ENCODE measurements around the gene FAM181A. TPM values are rescaled to one million over a fixed set of nuclear protein-coding genes. Genes with fewer than 3 reads are reported as not detected.

FAM181A gene
- total and polyA plus RNA-seq, 10 of the 15 experiments (the other 5 are each of a cell fraction or from before 2014, with no cell fraction given) = not detected

GRCh38 chr14:93935213-93935612, 8.1 kb downstream of the FAM181A start:
- no peak for FAIRE-seq
- in situ Hi-C loops (cut with MboI) = no loop called here
- no peak overlapping the region for H3K9ac ChIP-seq (ENCODE audit: control insufficient read depth, insufficient read depth, low read length)
- peaks cover under 1 to 3% of the 10 kb centered on the region in 2 experiments; a peak in 3 of 4 replicates for H3K36me3 ChIP-seq (ENCODE audit: control insufficient read depth in 2 of 2, insufficient read depth in 2 of 2, low read length in 1 of 2)
- ChIA-PET POLR2A (no interaction called here), RAD21 (ENCODE audit: unreplicated experiment) (interaction anchor here (1.4 to 13.9 kb wide), 4 partner anchors 35 to 201 kb away, joined by 4 to 344 read pairs (median 108); partner anchors contain the start of gene CCDC197), CTCF (interaction anchor here (0.8 to 12.1 kb wide), 12 partner anchors 24 to 245 kb away, joined by 3 to 541 read pairs (median 5); partner anchors contain the start of genes ASB2 and CCDC197), SMC1A (ENCODE audit: uncharacterized antibody, unreplicated experiment) (interaction anchor here (1.1 to 10.5 kb wide), 6 partner anchors 11 to 280 kb away, joined by 3 to 184 read pairs (median 10); partner anchors contain the start of gene CCDC197)
- H3K27me3 ChIP-seq (replicated peaks in 1 of 2; ENCODE audit: control insufficient read depth in 2 of 2, insufficient read depth in 2 of 2, low read length in 1 of 2) = no peaks in the 10 kb centered on the region
- H3K4me3 ChIP-seq = no peak overlapping the region
- intact Hi-C loops (cut with micrococcal nuclease; ENCODE audit: unreplicated experiment) = no loop called here
- no peak overlapping the region for H2AFZ ChIP-seq (ENCODE audit: control insufficient read depth, low read depth, low read length)
- no peaks in the 10 kb centered on the region for H4K20me1 ChIP-seq (ENCODE audit: control insufficient read depth, insufficient read depth)
- TF ChIP-seq ZNF217 (IDR thresholded peaks at IDR 0.05) (no peak), ZNF24 (IDR thresholded peaks at IDR 0.05) (peak; percentile 84)
- no peaks in the 10 kb centered on the region; the same call in 2 of the 3 replicates for H3K9me3 ChIP-seq (replicated peaks; ENCODE audit: control insufficient read depth, insufficient read depth, low read length)
- BruUV-seq (replicated peaks) = no TSS peak
- WGBS (ENCODE audit: insufficient coverage, insufficient replicate concordance, low lambda C conversion rate, missing lambda C conversion rate) = 39% methylated on average over 8 of the region's 8 CpGs
- H3K4me2 ChIP-seq (ENCODE audit: control insufficient read depth, insufficient read depth) = no peak overlapping the region
- no peaks in the 10 kb centered on the region for H3K79me2 ChIP-seq (ENCODE audit: control insufficient read depth, insufficient read depth, low read length)
- ATAC-seq = no peak
- peaks cover 6% of the 10 kb centered on the region for H3K4me1 ChIP-seq (ENCODE audit: control insufficient read depth, insufficient read depth, low read length)
- H3K27ac ChIP-seq (ENCODE audit: control insufficient read depth, insufficient read depth) = no peak overlapping the region
- DNase-seq (ENCODE audit: low read depth, low spot score) = no peak

GRCh38 chr14:93936245-93936644, 9.1 kb downstream of the FAM181A start:
- no peaks in the 10 kb centered on the region; the same call in 2 of the 3 replicates for H3K9me3 ChIP-seq (replicated peaks; ENCODE audit: control insufficient read depth, insufficient read depth, low read length)
- H3K4me1 ChIP-seq (ENCODE audit: control insufficient read depth, insufficient read depth, low read length) = peaks cover 8% of the 10 kb centered on the region
- ChIA-PET RAD21 (ENCODE audit: unreplicated experiment) (interaction anchor here (1.0 to 13.9 kb wide), 5 partner anchors 34 to 281 kb away, joined by 3 to 344 read pairs (median 6); partner anchors contain the start of gene CCDC197), POLR2A (no interaction called here), CTCF (interaction anchor here (1.0 to 12.1 kb wide), 15 partner anchors 13 to 281 kb away, joined by 3 to 541 read pairs (median 5); partner anchors contain the start of genes ASB2 and CCDC197), SMC1A (ENCODE audit: uncharacterized antibody, unreplicated experiment) (interaction anchor here (1.1 to 10.5 kb wide), 10 partner anchors 10 to 282 kb away, joined by 3 to 184 read pairs (median 6); partner anchors contain the start of gene CCDC197)
- peak; percentile 62 for ATAC-seq
- FAIRE-seq = peak; percentile 75
- H3K4me3 ChIP-seq = no peak overlapping the region
- WGBS (ENCODE audit: insufficient coverage, insufficient replicate concordance, low lambda C conversion rate, missing lambda C conversion rate) = 8% methylated on average over 5 of the region's 5 CpGs
- no peak overlapping the region for H2AFZ ChIP-seq (ENCODE audit: control insufficient read depth, low read depth, low read length)
- TF ChIP-seq ATF7 (IDR thresholded peaks at IDR 0.05; ENCODE audit: low read depth) (no peak), RAD21 (IDR thresholded peaks at IDR 0.05; ENCODE audit: insufficient read depth, low read depth, low read length) (0 out of 2 replicates have a peak, but pooled peaks have one; percentile 29), SMC3 (IDR thresholded peaks at IDR 0.05; ENCODE audit: borderline replicate concordance, low read length) (peak; percentile 20; the same call in 1 of the 2 replicates), CTCF (IDR thresholded peaks at IDR 0.05 in 2 of 3, conservative IDR thresholded peaks at IDR 0.05 in 1 of 3; ENCODE audit: control insufficient read depth in 2 of 3, extremely low read depth in 1 of 3, insufficient read depth in 1 of 3, low read depth in 3 of 3, low read length in 3 of 3) (peak; percentile 60 to 76 (median 75)), GATAD2B (conservative IDR thresholded peaks at IDR 0.05; ENCODE audit: low read depth) (no peak)
- H3K9ac ChIP-seq (ENCODE audit: control insufficient read depth, insufficient read depth, low read length) = no peak overlapping the region
- no peaks in the 10 kb centered on the region for H4K20me1 ChIP-seq (ENCODE audit: control insufficient read depth, insufficient read depth)
- H3K4me2 ChIP-seq (ENCODE audit: control insufficient read depth, insufficient read depth) = no peak overlapping the region
- in situ Hi-C loops (cut with MboI) (no loop called here), intact Hi-C loops (cut with micrococcal nuclease; ENCODE audit: unreplicated experiment) (no loop called here)
- H3K27me3 ChIP-seq (replicated peaks in 1 of 2; ENCODE audit: control insufficient read depth in 2 of 2, insufficient read depth in 2 of 2, low read length in 1 of 2) = no peaks in the 10 kb centered on the region
- no TSS peak for BruUV-seq (replicated peaks)
- DNase-seq (ENCODE audit: low read depth, low spot score) = no peak
- no peaks in the 10 kb centered on the region for H3K79me2 ChIP-seq (ENCODE audit: control insufficient read depth, insufficient read depth, low read length)
- no peak overlapping the region for H3K27ac ChIP-seq (ENCODE audit: control insufficient read depth, insufficient read depth)
- peaks cover 2 to 3% of the 10 kb centered on the region in 2 experiments; a peak in 3 of 4 replicates for H3K36me3 ChIP-seq (ENCODE audit: control insufficient read depth in 2 of 2, insufficient read depth in 2 of 2, low read length in 1 of 2)
